Activated CD4-positive, alpha-beta T cell treated with anti-CD3 and anti-CD28 coated beads, Interleukin-2, amount 50 U/mL, for 16 hours (primary cell): ENCODE measurements around the gene WIF1.
A peak's percentile ranks its signal among the peaks of the same experiment; 100 is the strongest.

ENCODE experiments used
- DNase-seq: peaks from one replicate; pipeline ENCODE4 v3.0.0-alpha.2; 2020

WIF1 gene, protein sequence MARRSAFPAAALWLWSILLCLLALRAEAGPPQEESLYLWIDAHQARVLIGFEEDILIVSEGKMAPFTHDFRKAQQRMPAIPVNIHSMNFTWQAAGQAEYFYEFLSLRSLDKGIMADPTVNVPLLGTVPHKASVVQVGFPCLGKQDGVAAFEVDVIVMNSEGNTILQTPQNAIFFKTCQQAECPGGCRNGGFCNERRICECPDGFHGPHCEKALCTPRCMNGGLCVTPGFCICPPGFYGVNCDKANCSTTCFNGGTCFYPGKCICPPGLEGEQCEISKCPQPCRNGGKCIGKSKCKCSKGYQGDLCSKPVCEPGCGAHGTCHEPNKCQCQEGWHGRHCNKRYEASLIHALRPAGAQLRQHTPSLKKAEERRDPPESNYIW

DNA sequence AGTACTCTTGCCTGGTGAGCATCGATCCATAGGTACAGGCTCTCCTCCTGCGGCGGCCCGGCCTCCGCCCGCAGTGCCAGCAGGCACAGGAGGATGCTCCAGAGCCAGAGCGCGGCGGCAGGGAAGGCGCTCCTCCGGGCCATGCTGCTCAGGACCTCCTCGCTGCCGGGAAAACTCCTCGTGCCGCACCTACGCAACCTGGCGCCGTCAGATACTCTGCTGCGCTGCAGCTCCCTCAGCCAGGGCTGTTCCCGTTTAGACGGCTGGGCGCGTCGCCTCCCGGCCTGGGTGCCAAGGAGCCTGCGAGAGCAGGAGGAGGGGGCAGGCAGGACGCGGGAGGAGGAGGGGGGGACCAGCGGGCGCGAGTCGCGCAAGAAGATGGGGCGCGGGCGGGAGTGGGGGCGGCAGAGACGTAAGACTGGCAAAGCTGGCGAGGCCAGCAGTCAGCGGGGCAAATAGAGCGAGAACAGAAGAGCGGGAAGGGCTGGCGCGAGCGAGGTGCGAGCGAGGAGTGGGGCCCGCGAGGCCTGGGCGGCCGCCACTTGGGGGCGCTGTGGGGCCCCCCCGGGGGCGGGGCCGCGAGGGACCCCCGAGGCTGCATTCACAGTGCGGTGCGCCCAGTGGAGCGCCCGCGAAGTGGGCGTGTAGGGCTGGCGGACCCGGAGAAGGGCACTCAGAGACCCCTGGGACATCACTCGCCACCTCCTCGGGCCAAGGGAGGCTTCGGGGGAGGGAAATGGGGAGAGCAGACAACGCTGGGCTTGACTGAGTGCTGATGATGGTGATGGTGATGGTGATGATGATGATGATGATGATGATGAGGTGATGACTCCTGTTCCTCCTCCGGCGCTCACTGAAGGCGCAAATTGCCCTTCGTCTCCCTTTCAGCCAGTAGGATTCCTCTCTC, at the start of gene WIF1:
Gene WIF1, minus strand, starts transcription at position 257 of the 907 bp plus-strand sequence. Its CDS starts 114 bp downstream, at position 143.
- DNase-seq, result peak; percentile 21

DNA sequence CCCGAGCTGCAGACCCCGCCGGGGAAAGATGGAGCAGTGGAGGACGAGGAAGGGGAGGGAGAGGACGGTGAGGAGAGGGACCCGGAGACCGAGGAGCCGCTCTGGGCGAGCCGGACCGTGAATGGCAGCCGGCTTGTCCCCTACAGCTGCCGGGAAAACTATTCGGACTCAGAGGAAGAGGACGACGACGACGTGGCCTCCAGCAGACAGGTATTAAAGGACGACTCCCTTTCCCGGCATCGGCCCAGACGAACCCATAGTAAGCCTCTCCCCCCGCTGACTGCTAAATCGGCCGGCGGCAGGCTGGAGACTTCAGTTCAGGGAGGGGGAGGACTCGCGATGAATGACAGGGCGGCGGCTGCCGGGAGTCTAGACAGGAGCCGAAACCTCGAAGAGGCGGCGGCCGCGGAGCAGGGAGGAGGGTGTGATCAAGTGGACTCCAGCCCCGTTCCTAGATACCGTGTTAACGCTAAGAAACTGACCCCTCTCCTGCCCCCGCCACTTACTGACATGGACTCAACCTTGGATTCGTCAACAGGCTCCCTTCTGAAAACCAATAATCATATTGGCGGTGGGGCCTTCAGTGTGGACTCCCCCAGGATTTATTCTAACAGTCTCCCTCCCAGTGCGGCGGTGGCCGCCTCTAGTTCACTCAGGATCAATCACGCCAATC, 49.2 kb upstream of the WIF1 start:
- DNase-seq, result peak; percentile 74

DNA sequence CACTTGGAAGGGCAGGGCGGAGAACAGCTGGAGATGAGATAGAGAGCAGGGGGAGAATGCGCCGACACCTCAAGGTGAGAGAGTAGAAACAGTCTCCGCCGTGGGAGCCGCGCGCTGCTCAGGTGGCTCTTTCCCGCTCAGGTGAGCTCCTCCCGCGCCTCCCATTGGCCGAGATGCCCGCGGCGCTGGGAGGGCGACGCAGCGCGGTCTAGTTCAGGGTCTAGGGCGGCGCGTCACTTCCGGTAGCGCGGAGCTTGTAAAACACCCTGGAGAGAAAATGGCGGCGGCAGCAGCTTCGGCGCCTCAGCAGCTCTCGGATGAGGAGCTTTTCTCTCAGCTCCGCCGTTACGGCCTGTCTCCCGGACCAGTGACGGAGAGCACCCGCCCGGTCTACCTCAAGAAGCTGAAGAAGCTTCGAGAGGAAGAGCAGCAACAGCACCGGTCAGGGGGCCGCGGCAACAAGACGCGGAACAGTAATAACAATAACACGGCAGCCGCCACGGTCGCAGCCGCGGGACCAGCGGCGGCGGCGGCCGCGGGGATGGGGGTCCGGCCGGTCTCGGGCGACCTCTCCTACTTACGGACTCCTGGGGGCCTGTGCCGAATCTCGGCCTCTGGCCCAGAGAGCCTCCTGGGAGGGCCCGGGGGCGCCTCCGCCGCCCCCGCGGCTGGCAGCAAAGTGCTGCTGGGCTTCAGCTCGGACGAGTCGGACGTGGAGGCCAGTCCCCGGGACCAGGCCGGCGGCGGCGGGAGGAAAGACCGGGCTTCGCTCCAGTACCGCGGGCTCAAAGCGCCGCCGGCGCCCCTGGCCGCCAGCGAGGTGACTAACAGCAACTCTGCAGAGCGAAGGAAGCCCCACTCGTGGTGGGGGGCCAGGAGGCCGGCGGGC, 48.5 kb upstream of the WIF1 start, which contains the start of gene LEMD3:
Gene LEMD3, plus strand, starts transcription at position 264 of the 889 bp plus-strand sequence. Its CDS starts 14 bp downstream, at position 278.
- peak; percentile 94 for DNase-seq

DNA sequence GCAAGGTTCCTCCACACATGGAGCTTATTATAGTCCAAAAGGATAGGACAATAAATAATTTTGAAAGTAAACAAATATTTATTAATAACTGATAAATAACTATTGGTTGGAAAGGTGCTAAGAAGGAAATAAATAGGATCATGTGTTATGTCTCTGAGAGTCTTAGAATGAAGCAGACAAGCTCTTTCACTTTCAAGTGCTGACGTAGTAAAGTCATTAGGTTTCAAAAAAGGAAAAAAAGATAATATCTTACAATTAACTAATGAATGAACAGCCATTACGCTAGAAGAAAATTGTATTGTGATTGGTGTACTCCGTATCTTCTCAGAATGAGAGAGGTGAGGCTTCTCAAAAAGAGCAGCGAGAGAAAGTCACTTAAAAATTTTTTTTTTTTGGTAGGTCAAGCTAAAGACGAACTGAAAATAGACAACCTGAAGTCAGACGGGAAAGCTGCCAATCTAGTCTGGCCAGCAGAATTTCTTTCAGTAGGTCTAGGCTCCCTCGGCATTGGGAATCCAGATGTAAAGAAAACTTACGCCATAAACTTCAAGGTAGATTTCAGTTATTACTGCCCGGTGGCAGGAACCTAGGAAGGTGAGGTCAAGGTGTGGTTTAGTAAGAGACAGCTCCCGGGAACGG, 47.7 kb upstream of the WIF1 start:
- no peak for DNase-seq

DNA sequence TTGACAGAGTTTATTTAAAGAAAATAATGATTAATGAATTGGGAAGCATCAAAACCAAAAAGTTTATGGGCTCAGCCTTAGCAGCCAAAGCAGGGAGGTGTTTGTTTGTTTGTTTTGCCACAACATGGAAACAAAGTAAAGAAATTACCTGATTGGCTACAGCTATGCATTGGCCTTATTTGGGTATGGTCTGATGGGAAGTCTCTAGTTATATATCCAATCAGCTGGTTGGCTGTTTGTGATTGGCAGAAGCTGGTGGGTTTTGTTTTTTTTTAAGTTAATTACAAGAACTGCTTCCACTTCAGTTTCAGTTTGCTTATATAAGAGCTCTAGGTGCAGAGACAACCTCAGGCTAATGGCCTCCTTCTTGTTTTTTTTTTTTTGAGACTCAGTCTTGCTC, 43.7 kb upstream of the WIF1 start:
- no peak for DNase-seq

DNA sequence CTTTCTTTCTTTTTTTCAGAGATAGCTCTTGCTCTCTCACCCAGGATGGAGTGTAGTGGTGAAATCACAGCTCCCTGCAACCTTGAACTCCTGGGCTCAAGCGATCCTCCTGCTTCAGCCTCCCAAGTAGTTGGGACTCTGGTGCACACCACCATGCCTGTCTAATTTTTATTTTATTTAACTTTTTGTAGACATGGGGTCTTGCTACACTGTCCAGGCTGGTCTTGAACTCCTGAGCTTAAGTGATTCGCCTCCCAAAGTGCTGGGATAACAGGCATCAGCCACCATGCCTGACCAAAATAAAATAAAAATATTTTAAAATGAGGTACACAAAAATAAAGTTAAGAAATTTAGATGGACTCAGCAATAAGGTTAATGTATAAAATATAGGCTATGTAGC, 43.1 kb upstream of the WIF1 start:
- DNase-seq, result no peak

DNA sequence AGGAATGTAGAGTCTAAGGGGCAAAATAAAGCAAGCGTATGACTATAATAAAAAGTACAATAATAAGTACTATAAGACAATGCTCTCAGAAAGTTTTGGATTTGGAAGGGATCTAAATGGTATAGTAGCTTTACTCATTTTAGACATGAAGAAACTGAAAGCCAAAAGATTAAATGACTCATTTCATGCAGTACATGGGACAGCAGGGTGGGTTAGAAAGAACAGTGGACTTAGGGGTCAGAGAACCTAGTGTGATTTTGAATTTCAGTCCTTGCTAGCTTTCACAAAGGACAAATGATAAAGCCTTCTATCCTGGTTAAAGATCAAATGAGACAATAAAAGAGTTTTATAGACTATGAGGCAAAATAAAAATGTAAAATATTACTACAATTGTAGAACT, 41.5 kb upstream of the WIF1 start:
- peak; percentile 22 for DNase-seq

DNA sequence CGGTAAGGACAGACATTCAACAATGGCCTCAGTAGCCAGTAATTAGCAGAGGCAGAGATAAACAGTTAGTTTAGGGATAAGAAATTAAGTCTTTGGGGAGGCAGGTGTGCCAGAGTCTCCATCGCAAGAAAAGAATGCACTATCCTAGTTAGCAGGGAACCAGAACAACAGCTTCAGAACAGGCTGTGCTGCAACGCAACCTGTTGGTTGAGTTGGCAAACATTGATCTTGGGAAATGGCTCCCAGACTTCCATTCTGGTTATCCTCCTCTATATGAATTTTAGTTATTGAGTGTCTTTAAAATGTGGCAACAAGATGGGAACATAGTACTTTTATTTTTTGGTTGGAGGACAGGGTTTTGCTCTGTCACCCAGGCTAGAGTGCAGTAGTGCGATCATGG, 36.0 kb upstream of the WIF1 start:
- DNase-seq, result no peak

DNA sequence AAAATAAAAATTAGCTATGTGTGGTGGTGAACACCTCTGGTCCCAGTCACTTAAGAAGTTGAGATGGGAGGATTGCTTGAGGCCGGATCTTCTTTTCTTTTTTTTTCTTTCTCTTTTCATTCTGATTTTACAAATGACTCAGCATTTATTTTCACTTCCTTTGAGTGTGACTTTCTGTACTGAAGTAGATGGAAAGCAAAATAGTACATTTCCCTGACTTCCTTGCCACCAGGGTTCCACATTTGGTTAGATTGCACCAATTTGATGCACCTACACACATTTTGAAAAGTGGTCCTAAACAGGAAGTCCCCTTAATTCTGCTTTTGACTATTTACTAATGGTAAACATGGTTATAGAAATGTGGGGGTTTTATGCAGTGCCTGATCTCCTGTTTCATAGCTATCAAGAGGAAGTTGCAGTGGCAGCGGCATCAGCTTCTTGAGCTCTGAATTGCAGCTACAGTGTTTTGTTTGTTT, 35.3 kb upstream of the WIF1 start:
- peak; percentile 63 for DNase-seq

DNA sequence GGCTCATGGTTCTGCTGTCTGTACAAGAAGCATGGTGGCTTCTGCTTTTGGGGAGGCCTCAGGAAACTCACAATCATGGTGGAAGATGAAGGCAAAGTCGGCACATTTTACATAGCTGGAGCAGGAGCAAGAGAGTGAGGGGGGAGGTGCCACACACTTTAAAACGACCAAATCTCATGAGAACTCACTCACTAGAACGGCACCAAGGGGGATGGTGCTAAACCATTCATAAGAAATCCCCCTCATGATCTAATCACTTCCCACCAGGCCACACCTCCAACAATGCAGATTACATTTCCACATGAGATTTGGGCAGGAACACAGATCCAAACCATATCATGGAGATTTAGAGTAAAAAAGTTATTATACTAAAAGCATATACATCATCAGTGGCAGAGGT, 34.7 kb upstream of the WIF1 start:
- DNase-seq, result peak; percentile 23

DNA sequence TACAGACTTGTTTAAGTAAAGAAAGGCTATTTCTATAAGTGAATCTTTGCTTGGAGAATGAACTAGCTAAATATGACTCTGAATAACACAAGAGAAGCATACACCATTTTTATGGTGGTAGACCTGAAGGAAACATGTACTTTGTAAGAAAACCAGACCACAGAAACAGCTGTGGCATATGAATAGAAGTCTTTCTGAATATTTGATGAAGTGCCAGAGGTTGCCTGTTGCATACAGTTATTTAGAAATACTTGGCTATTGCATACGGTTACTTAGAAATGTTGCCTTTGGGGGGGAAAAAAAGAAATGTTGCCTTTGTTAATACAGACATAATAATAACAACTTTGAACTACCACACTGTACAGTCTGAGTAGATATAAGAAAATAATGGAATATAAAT, 31.5 kb upstream of the WIF1 start:
- DNase-seq, result no peak

DNA sequence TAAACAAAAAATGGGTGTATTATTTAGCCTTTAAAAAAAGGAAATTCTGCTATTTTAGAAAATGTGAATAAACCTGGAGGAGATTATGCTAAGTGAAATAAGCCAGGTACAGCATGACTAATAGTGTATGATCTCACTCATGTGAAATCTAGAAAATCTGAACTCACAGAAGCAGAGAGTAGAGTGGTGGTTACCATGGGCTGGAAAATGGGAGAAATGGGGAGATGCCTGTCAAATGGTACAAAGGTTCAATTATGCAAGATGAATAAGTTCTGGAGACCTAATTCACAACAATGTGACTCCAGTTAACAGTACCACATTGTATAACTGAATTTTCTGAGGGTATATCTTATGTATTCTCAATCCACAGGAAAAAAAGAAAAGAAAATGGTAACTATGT, 30.9 kb upstream of the WIF1 start:
- DNase-seq, result no peak

DNA sequence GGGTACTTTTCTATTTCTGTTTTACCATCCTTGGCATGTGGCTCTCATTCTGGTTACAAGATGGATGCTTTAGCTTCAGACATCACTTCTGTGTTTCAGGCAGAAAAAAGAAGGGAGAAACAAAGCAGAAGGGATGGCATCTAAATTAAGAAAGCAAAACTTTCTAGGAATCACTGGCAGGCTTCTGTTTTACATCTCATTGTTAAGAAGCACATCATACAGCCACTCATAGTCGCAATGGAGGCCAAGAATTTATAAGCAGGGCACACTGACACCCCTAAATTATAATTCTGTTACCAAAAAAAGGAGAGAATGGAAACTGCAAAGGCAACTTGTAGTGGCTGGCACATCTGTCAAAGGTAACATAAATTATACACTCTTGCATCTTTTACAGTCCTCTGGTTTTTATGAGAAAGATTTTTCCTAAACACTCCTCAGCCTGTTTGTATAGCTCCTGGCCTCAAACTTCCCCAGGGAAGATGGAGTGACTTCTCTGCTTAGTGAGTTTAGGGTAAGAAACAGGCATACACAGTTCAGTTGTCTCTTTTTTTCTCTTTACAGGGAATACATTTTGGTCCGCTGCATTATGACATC, 26.3 kb upstream of the WIF1 start:
- no peak for DNase-seq

DNA sequence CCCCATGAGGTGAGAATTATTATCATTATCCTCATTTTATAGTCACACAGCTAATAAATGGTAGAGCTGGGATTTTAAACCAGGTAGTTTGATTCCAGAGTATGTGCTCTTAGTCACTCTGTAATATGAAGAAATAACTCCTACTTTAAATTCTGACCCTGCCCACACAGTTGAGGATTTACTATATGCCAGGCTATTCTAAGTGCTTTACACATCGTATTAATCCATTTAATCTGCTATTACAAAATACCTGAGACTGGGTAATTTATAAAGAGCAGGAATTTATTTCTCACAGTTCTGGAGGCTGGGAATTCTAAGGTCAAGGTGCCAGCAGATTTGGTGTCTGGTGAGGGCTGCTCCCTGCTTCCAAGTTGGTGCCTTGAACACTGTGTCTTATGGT, 19.6 kb upstream of the WIF1 start:
- no peak for DNase-seq

DNA sequence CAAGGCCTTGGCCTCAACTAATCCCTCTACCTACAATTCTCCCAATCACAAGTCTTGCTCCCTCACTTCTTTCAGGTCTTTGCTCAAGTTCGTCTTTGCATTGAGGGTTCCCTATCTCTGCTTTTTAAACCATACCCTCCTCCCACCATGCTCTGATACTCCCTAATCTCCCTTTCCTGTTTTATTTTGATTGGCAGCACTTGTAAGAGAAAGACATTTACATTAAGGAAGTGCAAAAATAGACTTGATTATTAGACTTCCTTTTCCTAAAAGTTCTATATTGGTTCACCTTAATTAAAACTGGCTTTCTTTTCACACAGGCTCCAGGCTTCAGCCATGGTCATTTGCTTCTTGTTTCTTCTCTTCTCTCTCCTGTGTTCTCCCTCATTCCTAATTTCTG, 18.3 kb upstream of the WIF1 start:
- DNase-seq, result no peak

DNA sequence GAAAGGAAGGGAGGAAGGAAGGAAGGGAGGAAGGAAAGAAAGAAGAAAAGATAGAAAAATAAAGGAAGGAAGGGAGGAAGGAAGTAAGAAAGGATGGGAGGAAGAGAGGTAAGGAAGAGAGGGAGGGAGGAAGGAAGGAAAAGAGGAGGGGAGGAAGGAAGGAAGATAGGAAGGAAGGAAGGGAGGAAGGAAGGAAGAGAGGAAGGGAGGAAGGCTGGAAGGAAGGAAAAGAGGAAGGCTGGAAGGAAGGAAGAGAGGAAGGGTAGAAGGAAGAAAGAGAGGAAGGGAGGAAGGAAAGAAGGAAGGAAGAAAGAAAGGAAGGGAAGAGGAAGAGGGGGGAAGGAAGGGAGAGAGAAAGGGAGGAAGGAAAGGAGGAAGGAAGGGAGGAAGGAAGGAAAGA, 12.8 kb upstream of the WIF1 start:
- DNase-seq, result no peak

DNA sequence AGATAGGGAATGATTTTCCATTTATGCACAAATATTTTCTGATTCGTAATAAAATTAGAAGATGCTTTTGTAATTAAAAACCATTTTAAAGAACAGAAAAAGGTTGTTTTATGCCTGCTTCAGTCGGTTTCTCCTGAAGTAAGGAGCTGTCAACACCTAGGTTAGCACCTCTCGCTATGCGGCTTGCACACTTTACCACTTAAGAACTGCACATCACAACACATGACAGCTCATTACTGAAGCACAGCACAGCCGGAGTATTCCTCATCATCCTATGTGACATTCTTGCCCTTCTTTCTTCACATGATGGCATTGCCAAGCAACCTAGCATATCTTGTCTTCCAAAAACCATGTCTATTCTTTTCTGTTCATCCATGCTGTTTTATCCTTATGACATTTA, 5.4 kb upstream of the WIF1 start:
- no peak for DNase-seq

DNA sequence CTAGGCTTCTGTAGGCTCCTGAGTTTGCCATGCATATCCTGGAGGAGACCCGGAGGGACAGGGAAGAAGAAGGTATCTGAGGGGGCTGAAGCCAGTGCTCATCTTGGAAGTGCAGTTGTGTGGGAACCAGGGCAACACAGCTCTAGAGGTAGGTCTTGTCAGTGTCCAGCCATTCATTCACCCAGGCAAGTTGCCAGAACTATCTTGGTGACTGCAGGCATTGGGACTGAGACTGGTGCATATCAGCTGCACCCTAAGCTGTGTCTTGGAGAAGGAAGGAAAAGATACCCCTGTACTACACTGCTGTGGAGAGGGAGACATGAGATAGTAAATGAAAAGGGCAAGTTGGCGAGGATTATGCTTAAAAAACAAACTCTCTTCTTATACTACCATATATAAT, 4.9 kb upstream of the WIF1 start:
- no peak for DNase-seq

DNA sequence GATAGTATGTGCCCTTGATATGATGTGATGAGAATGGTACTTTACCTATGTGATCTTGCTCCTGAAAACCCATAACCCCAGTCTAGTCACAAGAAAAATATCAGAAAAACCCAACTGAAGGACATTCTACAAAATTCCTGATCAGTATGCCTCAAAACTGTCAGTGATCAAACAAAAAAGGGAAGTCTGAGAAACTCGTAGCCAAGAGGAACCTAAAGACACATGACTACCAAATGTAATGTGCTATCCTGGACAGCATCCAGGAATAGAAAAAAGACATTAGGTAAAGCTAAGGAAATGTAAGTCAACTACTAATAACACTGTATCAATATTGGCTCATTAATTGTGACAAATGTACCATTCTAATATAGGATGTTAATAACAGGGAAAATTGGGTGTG, 4.1 kb upstream of the WIF1 start:
- no peak for DNase-seq

DNA sequence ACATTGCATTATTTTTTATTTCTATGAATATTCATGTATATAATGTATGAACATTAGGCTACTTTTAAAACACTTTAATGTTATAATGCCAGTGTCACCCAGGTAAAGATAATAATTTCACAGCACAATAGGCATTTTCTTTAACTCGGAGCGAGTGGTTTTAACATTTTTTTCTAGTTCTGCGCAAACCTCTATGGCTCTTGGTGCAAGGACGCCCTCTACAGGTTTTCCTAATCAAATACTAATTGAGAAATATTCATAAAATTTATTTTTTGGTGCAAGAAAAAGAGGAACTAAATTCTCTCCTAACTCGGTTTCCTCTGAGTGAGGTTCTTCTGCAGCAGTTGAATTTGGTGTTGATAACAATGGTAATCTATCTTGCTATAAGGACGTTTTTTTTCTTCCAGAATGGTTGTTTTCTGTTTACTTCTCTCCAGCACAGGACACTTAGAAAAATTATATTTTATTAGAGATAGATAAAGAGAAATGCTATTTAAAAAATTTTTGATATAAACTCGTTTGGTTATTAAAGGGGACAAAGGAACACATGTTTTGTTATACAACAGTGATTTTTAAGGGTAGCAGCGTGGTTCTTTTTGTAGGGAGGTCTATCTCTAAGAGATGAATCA, 2.4 kb upstream of the WIF1 start:
- peak; percentile 49 for DNase-seq

DNA sequence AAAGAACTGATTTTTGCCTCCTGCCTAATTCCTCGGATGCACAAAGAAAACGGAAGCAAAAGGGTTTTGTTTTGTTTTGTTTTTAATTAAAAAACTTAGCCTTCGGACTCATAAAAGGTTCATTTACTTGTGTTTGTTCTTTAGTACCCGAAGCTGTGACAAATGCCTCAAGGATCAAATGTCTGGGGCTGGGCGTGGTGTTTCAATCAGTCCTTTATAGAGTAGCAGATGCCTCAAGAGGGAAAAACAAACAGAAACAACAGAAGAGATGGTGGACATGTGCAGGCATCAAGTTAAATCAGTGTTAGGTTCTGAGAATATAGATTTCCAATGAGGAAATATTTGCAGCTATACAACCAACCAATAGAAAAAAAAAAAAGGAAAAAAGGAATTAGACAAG, 1.6 kb upstream of the WIF1 start:
- no peak for DNase-seq
